Esophagus muscularis mucosa (tissue), 3 donors: ENCODE measurements around the gene USP30.

Source experiments
- CTCF ChIP-seq, 3 experiments: fragments of 200-600 bp in 2 of 3; fragments of 450-650 bp in 1 of 3; sonication (generic) in 2 of 3; IDR thresholded peaks; one replicate each; pipeline ENCODE4 v1.5.1; 2017 to 2019; ENCODE audit warnings: antibody characterized with exemption in 3 of 3, mild to moderate bottlenecking in 2 of 3, moderate library complexity in 1 of 3
- EP300 ChIP-seq: sonication (generic); formaldehyde crosslinking; IDR thresholded peaks from one replicate; pipeline ENCODE4 v1.6.1; 2017; ENCODE audit warnings: antibody characterized with exemption

- TF ChIP-seq CTCF (IDR thresholded peaks at IDR 0.05) (no peak), EP300 (no peak)
Measured at GRCh38 chr12:109047081-109047805, 5.1 kb upstream of the USP30 start.
